GM12891 (cell line): ENCODE data around the gene FGF2.

Experiments
- PAX5 ChIP-seq: IDR thresholded peaks from 2 replicates; pipeline ENCODE4 v1.6.1; 2011; ENCODE audit warnings: low read length, moderate library complexity, mild to moderate bottlenecking; ENCODE audit not compliant: insufficient read depth, severe bottlenecking
- POLR2A ChIP-seq: IDR thresholded peaks from 2 replicates; pipeline ENCODE4 v1.6.1; 2011; ENCODE audit warnings: low read depth, low read length, control low read depth
- POLR2AphosphoS5 ChIP-seq: IDR thresholded peaks from 2 replicates; pipeline ENCODE4 v1.6.1; 2011; ENCODE audit warnings: low read depth, low read length, control low read depth
- POU2F2 ChIP-seq: IDR thresholded peaks from 2 replicates; pipeline ENCODE4 v1.6.1; 2011; ENCODE audit warnings: low read depth, mild to moderate bottlenecking, control low read depth, low read length, moderate library complexity
- SPI1 ChIP-seq: IDR thresholded peaks from 2 replicates; pipeline ENCODE4 v1.6.1; 2011; ENCODE audit warnings: low read depth, low read length, control low read depth
- TAF1 ChIP-seq: IDR thresholded peaks from 2 replicates; pipeline ENCODE4 v1.6.1; 2011; ENCODE audit warnings: low read depth, low read length, control low read depth

GRCh38 chr4:122787940-122788339 lies 38.7 kb upstream of the FGF2 start:
- no peak for TF ChIP-seq TAF1
- no peak for TF ChIP-seq POLR2AphosphoS5
- no peak for TF ChIP-seq POLR2A
- TF ChIP-seq POU2F2: no peak
- no peak for TF ChIP-seq SPI1
- no peak for TF ChIP-seq PAX5
